HepG2 (cell line): ENCODE results near the gene GLRX5. TPM values are rescaled to one million over a fixed set of nuclear protein-coding genes. Genes with fewer than 3 reads are reported as not detected.

Experiments used
- ASH2L ChIP-seq: fragments of 300-600, 200-600 bp; sonication (generic); IDR thresholded peaks from 2 replicates; pipeline ENCODE4 v1.7.0; 2017; ENCODE audit warnings: low read depth, mild to moderate bottlenecking, moderate library complexity, mixed read lengths, low read length; ENCODE audit not compliant: insufficient read length
- ATRX ChIP-seq: sonication (generic); formaldehyde crosslinking; IDR thresholded peaks from 2 replicates; pipeline ENCODE4 v1.4.0; 2020; ENCODE audit warnings: missing genetic modification reagents, borderline replicate concordance
- BCL6 ChIP-seq: IDR thresholded peaks from 2 replicates; pipeline ENCODE4 v1.6.1; 2016; ENCODE audit warnings: missing genetic modification reagents, missing compliant biosample characterization
- ETV5 ChIP-seq: IDR thresholded peaks from 2 replicates; pipeline ENCODE4 v1.6.1; 2018; ENCODE audit warnings: missing biosample characterization, missing genetic modification reagents, inconsistent platforms, borderline replicate concordance
- HDAC1 ChIP-seq: sonication (generic); formaldehyde crosslinking; IDR thresholded peaks from 2 replicates; pipeline ENCODE4 v1.5.1; 2020; ENCODE audit warnings: mild to moderate bottlenecking, missing genetic modification reagents
- MEIS2 ChIP-seq: sonication (generic); formaldehyde crosslinking; IDR thresholded peaks from 2 replicates; pipeline ENCODE4 v1.9.0; 2021; ENCODE audit warnings: mild to moderate bottlenecking, missing genetic modification reagents
- NR2F1 ChIP-seq, 2 experiments: fragments of 450-650 bp in 1 of 2; formaldehyde crosslinking in 1 of 2; IDR thresholded peaks; 2 replicates each; pipeline versions ENCODE4 v1.5.0 to v1.6.1; 2016 to 2020; ENCODE audit warnings: mild to moderate bottlenecking in 1 of 2, missing compliant biosample characterization in 1 of 2, missing genetic modification reagents in 1 of 2, moderate library complexity in 1 of 2
- RFXAP ChIP-seq: sonication (generic); formaldehyde crosslinking; IDR thresholded peaks from 2 replicates; pipeline ENCODE4 v1.4.0; 2020; ENCODE audit warnings: missing genetic modification reagents, borderline replicate concordance
- SIX1 ChIP-seq: sonication (generic); formaldehyde crosslinking; IDR thresholded peaks from 2 replicates; pipeline ENCODE4 v1.4.0; 2020; ENCODE audit warnings: missing genetic modification reagents, borderline replicate concordance
- SNAI1 ChIP-seq: sonication (generic); formaldehyde crosslinking; IDR thresholded peaks from 2 replicates; pipeline ENCODE4 v1.5.0; 2020; ENCODE audit warnings: mild to moderate bottlenecking, missing genetic modification reagents, borderline replicate concordance
- SP5 ChIP-seq: IDR thresholded peaks from 2 replicates; pipeline ENCODE4 v1.6.1; 2016; ENCODE audit warnings: low read depth, borderline replicate concordance
- TAF1 ChIP-seq: sonication (generic); formaldehyde crosslinking; IDR thresholded peaks from 2 replicates; pipeline ENCODE4 v1.4.0; 2020; ENCODE audit warnings: missing genetic modification reagents
- TFAP4 ChIP-seq: sonication (generic); IDR thresholded peaks from 2 replicates; pipeline ENCODE4 v1.6.1; 2016; ENCODE audit warnings: low read depth, borderline replicate concordance
- ZC3H4 ChIP-seq: sonication (generic); formaldehyde crosslinking; IDR thresholded peaks from 2 replicates; pipeline ENCODE4 v1.4.0; 2020; ENCODE audit warnings: missing genetic modification reagents, borderline replicate concordance
- ZFP37 ChIP-seq: sonication (generic); formaldehyde crosslinking; IDR thresholded peaks from 2 replicates; pipeline ENCODE4 v1.4.0; 2020; ENCODE audit warnings: missing genetic modification reagents, borderline replicate concordance
- ZFP91 ChIP-seq: sonication (generic); formaldehyde crosslinking; IDR thresholded peaks from 2 replicates; pipeline ENCODE4 v1.9.0; 2022; ENCODE audit warnings: missing genetic modification reagents, mild to moderate bottlenecking, borderline replicate concordance
- ZKSCAN8 ChIP-seq: IDR thresholded peaks from 2 replicates; pipeline ENCODE4 v1.6.1; 2016; ENCODE audit warnings: borderline replicate concordance, missing genetic modification reagents, missing compliant biosample characterization
- ZNF260 ChIP-seq: sonication (generic); formaldehyde crosslinking; IDR thresholded peaks from 2 replicates; pipeline ENCODE4 v1.4.0; 2020; ENCODE audit warnings: missing genetic modification reagents, low read depth, mild to moderate bottlenecking, borderline replicate concordance
- ZNF263 ChIP-seq: sonication (generic); formaldehyde crosslinking; IDR thresholded peaks from 2 replicates; pipeline ENCODE4 v1.4.0; 2020; ENCODE audit warnings: missing genetic modification reagents
- ZNF446 ChIP-seq: sonication (generic); formaldehyde crosslinking; IDR thresholded peaks from 2 replicates; pipeline ENCODE4 v1.5.0; 2020; ENCODE audit warnings: mild to moderate bottlenecking, missing genetic modification reagents
- ZNF530 ChIP-seq: sonication (generic); formaldehyde crosslinking; IDR thresholded peaks from 2 replicates; pipeline ENCODE4 v1.5.0; 2020; ENCODE audit warnings: low read depth, mild to moderate bottlenecking, missing genetic modification reagents
- ZNF556 ChIP-seq: sonication (generic); formaldehyde crosslinking; IDR thresholded peaks from 2 replicates; pipeline ENCODE4 v1.4.0; 2020; ENCODE audit warnings: mild to moderate bottlenecking, missing genetic modification reagents, borderline replicate concordance
- ZNF605 ChIP-seq: sonication (generic); formaldehyde crosslinking; IDR thresholded peaks from 2 replicates; pipeline ENCODE4 v1.8.0; 2022; ENCODE audit warnings: mild to moderate bottlenecking, missing genetic modification reagents
- ZUFSP ChIP-seq: sonication (generic); formaldehyde crosslinking; IDR thresholded peaks from 2 replicates; pipeline ENCODE4 v1.9.0; 2021; ENCODE audit warnings: missing genetic modification reagents, mild to moderate bottlenecking, borderline replicate concordance
- ZZZ3 ChIP-seq: sonication (generic); formaldehyde crosslinking; IDR thresholded peaks from 2 replicates; pipeline ENCODE4 v1.4.0; 2020; ENCODE audit warnings: missing genetic modification reagents, mild to moderate bottlenecking, borderline replicate concordance
- polyA plus RNA-seq, 8 experiments: library from polyadenylated mRNA; depleted of rRNA in 3 of 8; stranded (reverse) in 7 of 8; unstranded in 1 of 8; fragments of >200 nt; fragmentation: Illumina TruSeq in 4 of 8; extraction: Trizol in 4 of 8; gene quantifications; 2 replicates each; pipeline versions ENCODE4 v1.2.1 to v1.2.3, GENCODE V29; 2011 to 2016; ENCODE audit warnings: low read depth in 4 of 8, missing spikeins in 1 of 8, mixed read lengths in 1 of 8; ENCODE audit not compliant: insufficient read depth in 1 of 8
- total RNA-seq, 5 experiments: library from RNA; depleted of rRNA; stranded (reverse); fragments of >200 nt; fragmentation: Illumina TruSeq; extraction: Trizol; gene quantifications; 2 replicates each; pipeline ENCODE4 v1.2.3, GENCODE V29; 2016; ENCODE audit warnings: low read depth in 1 of 5

GLRX5 gene
- total and polyA plus RNA-seq, 2 of the 13 experiments (the other 11 are each of a cell fraction or from before 2014, with no cell fraction given): 122 to 146 TPM

GRCh38 chr14:95549656-95550585, 15.1 kb downstream of the GLRX5 start (continued):
- TF ChIP-seq ZFP91 (CRISPR knock-in tag) (peak; percentile 69; the same call in 1 of the 2 replicates), HDAC1 (CRISPR knock-in tag) (peak; percentile 73; the same call in 1 of the 2 replicates), ZC3H4 (CRISPR knock-in tag) (no peak), SIX1 (CRISPR knock-in tag) (peak; percentile 75; the same call in 1 of the 2 replicates), BCL6 (CRISPR knock-in tag) (peak; percentile 79), ZFP37 (CRISPR knock-in tag) (peak; percentile 80; the same call in 1 of the 2 replicates), ASH2L (peak; percentile 57), ZKSCAN8 (CRISPR knock-in tag) (peak; percentile 73; the same call in 1 of the 2 replicates), ZUFSP (no peak), ATRX (CRISPR knock-in tag) (no peak), ETV5 (CRISPR knock-in tag) (peak; percentile 99), ZNF263 (CRISPR knock-in tag) (no peak), SP5 (CRISPR knock-in tag) (peak; percentile 25; the same call in 1 of the 2 replicates), TAF1 (CRISPR knock-in tag) (peak; percentile 46; the same call in 1 of the 2 replicates), NR2F1 (CRISPR knock-in tag; IDR thresholded peaks at IDR 0.05) (peak in 1 of 2 experiments; percentile 53; a peak in 1 of 4 replicates), MEIS2 (peak; percentile 87), RFXAP (CRISPR knock-in tag) (peak; percentile 27; the same call in 1 of the 2 replicates), SNAI1 (CRISPR knock-in tag) (0 out of 2 replicates have a peak, but pooled peaks have one; percentile 70), ZNF556 (CRISPR knock-in tag) (peak; percentile 76; the same call in 1 of the 2 replicates), ZZZ3 (CRISPR knock-in tag) (peak; percentile 52; the same call in 1 of the 2 replicates), ZNF446 (CRISPR knock-in tag) (no peak), TFAP4 (peak; percentile 79; the same call in 1 of the 2 replicates), ZNF605 (CRISPR knock-in tag) (peak; percentile 51; the same call in 1 of the 2 replicates), ZNF530 (CRISPR knock-in tag) (no peak), ZNF260 (no peak)
